ENCODE data around the gene TAF12. TPM values are rescaled to one million over a fixed set of nuclear protein-coding genes. Genes with fewer than 3 reads are reported as not detected.
"Not testable (repeated sequence)": the region's sequence is repeated elsewhere in the genome, so short reads cannot be mapped to it uniquely, and the experiment has no call there.

TAF12 gene
- total and polyA plus RNA-seq, 10 of the 15 experiments (the other 5 are each of a cell fraction or from before 2014, with no cell fraction given), result 18.3 to 43.3 (median 28.6) TPM

- no peak for TF ChIP-seq PRDM15 (CRISPR knock-in tag; IDR thresholded peaks at IDR 0.05)
- TF ChIP-seq SP1 (IDR thresholded peaks at IDR 0.05; ENCODE audit: low read depth, low read length), result no peak
- TF ChIP-seq RBBP5 (conservative IDR thresholded peaks at IDR 0.05), result no peak
- TF ChIP-seq IKZF1 (conservative IDR thresholded peaks at IDR 0.05), result peak; percentile 68
- peak; percentile 73; the same call in 1 of the 2 replicates for TF ChIP-seq TCF12 (IDR thresholded peaks at IDR 0.05; ENCODE audit: low read depth, low read length)
- TF ChIP-seq KDM1A (IDR thresholded peaks at IDR 0.05; ENCODE audit: borderline replicate concordance), result no peak
- TF ChIP-seq PAX8 (IDR thresholded peaks at IDR 0.05), result no peak
- TF ChIP-seq NRF1 (conservative IDR thresholded peaks at IDR 0.05; ENCODE audit: low read depth, low read length), result no peak
- no peak for TF ChIP-seq BACH1 (IDR thresholded peaks at IDR 0.05; ENCODE audit: borderline replicate concordance)
- peak; percentile 87 for TF ChIP-seq EED (IDR thresholded peaks at IDR 0.05; ENCODE audit: low read depth)
- TF ChIP-seq CHD2 (IDR thresholded peaks at IDR 0.05; ENCODE audit: borderline replicate concordance, low read depth, low read length), result no peak
- TF ChIP-seq RAD21 (IDR thresholded peaks at IDR 0.05; ENCODE audit: insufficient read depth, low read depth, low read length), result no peak
- peak; percentile 33; the same call in 1 of the 2 replicates for TF ChIP-seq NFIC (IDR thresholded peaks at IDR 0.05; ENCODE audit: low read depth, low read length)
- TF ChIP-seq SPI1 (IDR thresholded peaks at IDR 0.05; ENCODE audit: borderline replicate concordance, insufficient read depth, low read depth, low read length), result no peak
- no peak for TF ChIP-seq ZNF687 (IDR thresholded peaks at IDR 0.05)
These were observed 41.2 kb downstream of the TAF12 start (continued) for GRCh38 chr1:28601696-28602095.

- ChIA-PET SMC1A (ENCODE audit: uncharacterized antibody, unreplicated experiment) (interaction anchor here (1.0 kb wide), 1 partner anchor 43 kb away, joined by 3 read pairs; the partner anchor contains the start of gene TRNAU1AP), RAD21 (ENCODE audit: unreplicated experiment) (interaction anchor here (9.3 kb wide), 1 partner anchor 17 kb away, joined by 108 read pairs; no protein-coding TSS in a partner anchor), CTCF (interaction anchor here (0.6 to 1.6 kb wide), 4 partner anchors 17 to 310 kb away, joined by 3 to 5 read pairs (median 3); no protein-coding TSS in a partner anchor), POLR2A (interaction anchor here (0.6 to 1.0 kb wide), 3 partner anchors 13 to 823 kb away, joined by 3 to 6 read pairs (median 3); partner anchors contain the start of gene STX12)
- H3K4me2 ChIP-seq (ENCODE audit: control insufficient read depth, insufficient read depth); in situ Hi-C loops (cut with MboI); H3K79me2 ChIP-seq (ENCODE audit: control insufficient read depth, insufficient read depth, low read length); ATAC-seq; H3K27me3 ChIP-seq (replicated peaks in 1 of 2; ENCODE audit: control insufficient read depth in 2 of 2, insufficient read depth in 2 of 2, low read length in 1 of 2); intact Hi-C loops (cut with micrococcal nuclease; ENCODE audit: unreplicated experiment); FAIRE-seq; H4K20me1 ChIP-seq (ENCODE audit: control insufficient read depth, insufficient read depth); DNase-seq (ENCODE audit: low read depth, low spot score); H3K27ac ChIP-seq (ENCODE audit: control insufficient read depth, insufficient read depth); H3K4me3 ChIP-seq; BruUV-seq (replicated peaks); H3K9ac ChIP-seq (ENCODE audit: control insufficient read depth, insufficient read depth, low read length); H3K36me3 ChIP-seq (ENCODE audit: control insufficient read depth in 2 of 2, insufficient read depth in 2 of 2, low read length in 1 of 2); H2AFZ ChIP-seq (ENCODE audit: control insufficient read depth, low read depth, low read length); H3K9me3 ChIP-seq (replicated peaks; ENCODE audit: control insufficient read depth, insufficient read depth, low read length): not testable (repeated sequence)
- peaks cover 13% of the 10 kb centered on the region for H3K4me1 ChIP-seq (ENCODE audit: control insufficient read depth, insufficient read depth, low read length)
- WGBS (ENCODE audit: insufficient coverage, insufficient replicate concordance, low lambda C conversion rate, missing lambda C conversion rate), result 94% methylated on average over 11 of the region's 11 CpGs
These were observed 46.6 kb downstream of the TAF12 start for GRCh38 chr1:28596276-28596675.

Measured in GM12878 (cell line).